OCI-LY3 (cell line): ENCODE measurements around the gene CLEC16A.

Source experiments
- H2AFZ ChIP-seq: fragments of 200-600, 300-600 bp; shearing (Covaris generic); 2 replicates; pipeline ENCODE4 v1.6.0; 2014; ENCODE audit warnings: antibody characterized with exemption, low read depth, low read length
- H3K27ac ChIP-seq: fragments of 200-600, 300-600 bp; sonication (generic); 2 replicates; pipeline ENCODE4 v1.5.1; 2014; ENCODE audit warnings: mild to moderate bottlenecking, low read length, moderate library complexity, mixed read lengths
- H3K27me3 ChIP-seq: fragments of 200-600, 300-600 bp; sonication (generic); 2 replicates; pipeline ENCODE4 v1.6.1; 2014; ENCODE audit warnings: low read depth, low read length, mixed read lengths
- H3K36me3 ChIP-seq: fragments of 200-600, 300-600 bp; sonication (generic); replicated peaks from 2 replicates; pipeline ENCODE3; 2014; ENCODE audit warnings: low read depth, low read length, mixed read lengths
- H3K4me1 ChIP-seq: fragments of 300-600, 200-600 bp; sonication (generic); 2 replicates; pipeline ENCODE4 v1.6.1; 2014; ENCODE audit warnings: low read length, mixed read lengths
- H3K4me2 ChIP-seq: fragments of 200-600, 300-600 bp; sonication (generic); 2 replicates; pipeline ENCODE4 v1.6.1; 2014; ENCODE audit warnings: low read length, mixed read lengths
- H3K4me3 ChIP-seq: fragments of 300-600, 200-600 bp; sonication (generic); 2 replicates; pipeline ENCODE4 v1.5.1; 2014; ENCODE audit warnings: antibody characterized with exemption, mild to moderate bottlenecking, low read length, moderate library complexity
- H3K79me2 ChIP-seq: fragments of 300-600, 200-600 bp; shearing (Covaris generic); 2 replicates; pipeline ENCODE4 v1.6.1; 2014; ENCODE audit warnings: mild to moderate bottlenecking, low read length, mixed read lengths
- H3K9ac ChIP-seq: fragments of 300-600, 200-600 bp; shearing (Covaris generic); 2 replicates; pipeline ENCODE4 v1.6.0; 2014; ENCODE audit warnings: mild to moderate bottlenecking, low read length, moderate library complexity
- H3K9me3 ChIP-seq: fragments of 200-600, 300-600 bp; shearing (Covaris generic); 2 replicates; pipeline ENCODE4 v1.6.1; 2014; ENCODE audit warnings: low read length, mixed read lengths; ENCODE audit not compliant: insufficient read depth
- H4K20me1 ChIP-seq: fragments of 200-600, 300-600 bp; sonication (generic); 2 replicates; pipeline ENCODE4 v1.6.1; 2016; ENCODE audit warnings: low read length, mixed read lengths; ENCODE audit not compliant: insufficient read depth
- EZH2phosphoT487 ChIP-seq: fragments of 200-600 bp; shearing (Covaris generic); IDR thresholded peaks from 2 replicates; pipeline ENCODE4 v1.6.1; 2018; ENCODE audit warnings: antibody characterized with exemption, mixed run types, low read depth
- TF ChIP-seq, protein P1 (sequence below): fragments of 200-600, 300-600 bp; sonication (generic); IDR thresholded peaks from 2 replicates; pipeline ENCODE4 v1.5.1; 2014; ENCODE audit warnings: antibody characterized with exemption, low read length, low read depth

Gene CLEC16A

DNA sequence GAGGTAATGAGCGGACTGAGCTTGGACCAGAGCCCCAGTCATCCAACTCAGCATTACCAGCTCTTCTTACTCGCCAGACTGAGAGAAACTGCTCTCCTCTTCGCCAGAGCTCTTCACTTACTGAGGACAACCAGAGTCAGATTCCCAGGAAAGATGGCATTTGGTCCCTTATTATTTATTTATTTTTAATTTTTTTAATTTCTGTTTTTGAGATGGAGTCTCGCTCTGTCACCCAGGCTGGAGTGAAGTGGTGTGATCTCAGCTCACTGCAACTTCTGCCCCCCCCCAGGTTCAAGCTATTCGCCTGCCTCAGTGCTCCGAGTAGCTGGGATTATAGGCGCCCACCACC lies 25.4 kb upstream of the CLEC16A start:
- Histone ChIP-seq H3K27ac (no peak overlapping the region), H3K27me3 (no peaks in the 10 kb centered on the region), H3K4me2 (no peak overlapping the region), H3K36me3 (peaks cover 85% of the 10 kb centered on the region), H4K20me1 (peaks cover 62% of the 10 kb centered on the region), H2AFZ (no peak overlapping the region), H3K4me1 (peaks cover 47% of the 10 kb centered on the region), H3K79me2 (peaks cover 27% of the 10 kb centered on the region), H3K4me3 (no peak overlapping the region), H3K9ac (no peak overlapping the region), H3K9me3 (no peaks in the 10 kb centered on the region)
- TF ChIP-seq EZH2phosphoT487: no peak
- TF ChIP-seq, protein P1, sequence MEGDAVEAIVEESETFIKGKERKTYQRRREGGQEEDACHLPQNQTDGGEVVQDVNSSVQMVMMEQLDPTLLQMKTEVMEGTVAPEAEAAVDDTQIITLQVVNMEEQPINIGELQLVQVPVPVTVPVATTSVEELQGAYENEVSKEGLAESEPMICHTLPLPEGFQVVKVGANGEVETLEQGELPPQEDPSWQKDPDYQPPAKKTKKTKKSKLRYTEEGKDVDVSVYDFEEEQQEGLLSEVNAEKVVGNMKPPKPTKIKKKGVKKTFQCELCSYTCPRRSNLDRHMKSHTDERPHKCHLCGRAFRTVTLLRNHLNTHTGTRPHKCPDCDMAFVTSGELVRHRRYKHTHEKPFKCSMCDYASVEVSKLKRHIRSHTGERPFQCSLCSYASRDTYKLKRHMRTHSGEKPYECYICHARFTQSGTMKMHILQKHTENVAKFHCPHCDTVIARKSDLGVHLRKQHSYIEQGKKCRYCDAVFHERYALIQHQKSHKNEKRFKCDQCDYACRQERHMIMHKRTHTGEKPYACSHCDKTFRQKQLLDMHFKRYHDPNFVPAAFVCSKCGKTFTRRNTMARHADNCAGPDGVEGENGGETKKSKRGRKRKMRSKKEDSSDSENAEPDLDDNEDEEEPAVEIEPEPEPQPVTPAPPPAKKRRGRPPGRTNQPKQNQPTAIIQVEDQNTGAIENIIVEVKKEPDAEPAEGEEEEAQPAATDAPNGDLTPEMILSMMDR: no peak

DNA sequence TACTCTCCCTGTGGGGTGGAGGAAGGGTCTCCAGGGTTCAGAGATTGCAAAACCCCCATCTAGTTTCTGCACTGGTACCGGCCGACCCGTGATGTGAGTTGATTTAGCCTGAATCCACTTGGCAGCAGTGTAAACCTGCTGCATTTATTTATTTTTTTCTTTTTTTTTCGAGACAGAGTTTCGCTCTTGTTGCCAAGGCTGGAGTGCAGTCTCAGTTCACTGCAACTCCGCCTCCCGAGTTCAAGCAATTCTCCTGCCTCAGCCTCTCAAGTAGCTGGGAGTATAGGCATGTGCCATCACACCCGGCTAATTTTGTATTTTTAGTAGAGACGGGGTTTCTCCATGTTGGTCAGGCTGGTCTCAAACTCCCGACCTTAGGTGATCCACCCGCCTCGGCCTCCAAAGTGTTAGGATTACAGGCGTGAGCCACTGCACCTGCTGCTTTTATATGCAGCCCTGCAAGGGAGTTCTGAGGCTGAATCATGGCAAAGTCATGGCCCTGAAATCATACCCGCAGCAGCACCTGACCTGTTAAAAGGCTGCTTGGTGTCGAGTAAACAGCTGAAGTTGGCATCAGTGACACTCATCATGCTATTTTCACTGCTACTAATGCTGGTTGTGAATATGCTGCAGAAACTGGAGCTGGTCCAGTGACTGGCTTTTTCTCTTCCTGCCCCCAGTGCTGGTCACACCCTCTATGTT lies 23.5 kb upstream of the CLEC16A start:
- Histone ChIP-seq H4K20me1 (peaks cover 54% of the 10 kb centered on the region), H3K4me3 (no peak overlapping the region), H3K4me2 (no peak overlapping the region), H3K79me2 (peaks cover 13% of the 10 kb centered on the region), H3K9me3 (no peaks in the 10 kb centered on the region), H2AFZ (no peak overlapping the region), H3K9ac (no peak overlapping the region), H3K27ac (no peak overlapping the region), H3K4me1 (peaks cover 28% of the 10 kb centered on the region), H3K27me3 (no peaks in the 10 kb centered on the region), H3K36me3 (peaks cover 80% of the 10 kb centered on the region)
- no peak for TF ChIP-seq EZH2phosphoT487
- TF ChIP-seq, protein P1: no peak

DNA sequence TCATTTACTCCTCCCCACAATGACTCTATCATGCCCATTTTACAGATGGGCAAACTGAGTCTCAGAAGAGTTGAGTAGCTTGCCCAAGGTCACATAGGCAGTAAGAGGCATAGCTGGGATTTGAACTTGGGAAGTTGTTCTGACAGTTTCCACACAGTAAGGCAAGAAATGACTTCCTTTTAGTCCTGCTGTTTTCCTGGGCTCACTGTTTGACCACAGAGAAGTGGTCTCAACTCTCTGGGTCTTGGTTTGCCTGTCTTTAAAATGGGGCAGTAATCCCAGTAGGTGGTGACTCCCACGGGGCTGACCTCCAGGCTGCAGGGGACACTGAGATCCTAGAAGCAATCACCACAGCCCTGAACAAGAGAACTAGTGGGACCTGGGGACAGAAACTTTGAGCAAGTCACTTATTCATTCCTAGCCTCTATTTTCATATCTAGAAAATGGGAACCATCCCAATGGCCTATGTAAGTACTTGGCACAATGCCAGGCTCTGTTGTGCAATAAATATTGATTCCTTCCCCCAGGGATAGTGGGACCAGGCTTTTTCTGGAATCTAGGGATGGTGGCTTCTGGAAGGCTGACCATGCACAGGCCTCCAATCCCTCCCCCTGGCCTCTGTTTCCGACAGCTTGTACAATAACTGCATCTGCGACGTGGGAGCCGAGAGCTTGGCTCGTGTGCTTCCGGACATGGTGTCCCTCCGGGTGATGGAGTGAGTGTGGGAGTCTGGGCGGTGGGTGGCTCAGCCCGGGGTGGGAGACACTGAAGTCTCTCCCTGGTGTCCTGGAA lies 22.6 kb upstream of the CLEC16A start:
- H3K4me1 ChIP-seq: peaks cover 19% of the 10 kb centered on the region
- no peaks in the 10 kb centered on the region for H3K27me3 ChIP-seq
- no peak overlapping the region for H3K27ac ChIP-seq
- no peaks in the 10 kb centered on the region for H3K9me3 ChIP-seq
- H3K4me3 ChIP-seq: no peak overlapping the region
- H3K79me2 ChIP-seq: peaks cover 8% of the 10 kb centered on the region; the same call in 1 of the 2 replicates
- no peak overlapping the region for H2AFZ ChIP-seq
- peaks cover 55% of the 10 kb centered on the region for H4K20me1 ChIP-seq
- H3K4me2 ChIP-seq: no peak overlapping the region
- H3K9ac ChIP-seq: no peak overlapping the region
- peaks cover 74% of the 10 kb centered on the region for H3K36me3 ChIP-seq
- TF ChIP-seq, protein P1: no peak
- TF ChIP-seq EZH2phosphoT487: no peak
